ENCODE measurements around the gene CYS1.

GRCh38 chr2:10061221-10061925 is 18.8 kb downstream of the CYS1 start:
- no peak for TF ChIP-seq EZH2 (IDR thresholded peaks at IDR 0.05; ENCODE audit: insufficient read depth, low read length)
- TF ChIP-seq CTCF (IDR thresholded peaks at IDR 0.05; ENCODE audit: insufficient read depth, low read depth, low read length): no peak

Measured in astrocyte (in vitro differentiated cells and primary cell).